ENCODE data around the gene ZRANB1.

The ZRANB1 gene

DNA sequence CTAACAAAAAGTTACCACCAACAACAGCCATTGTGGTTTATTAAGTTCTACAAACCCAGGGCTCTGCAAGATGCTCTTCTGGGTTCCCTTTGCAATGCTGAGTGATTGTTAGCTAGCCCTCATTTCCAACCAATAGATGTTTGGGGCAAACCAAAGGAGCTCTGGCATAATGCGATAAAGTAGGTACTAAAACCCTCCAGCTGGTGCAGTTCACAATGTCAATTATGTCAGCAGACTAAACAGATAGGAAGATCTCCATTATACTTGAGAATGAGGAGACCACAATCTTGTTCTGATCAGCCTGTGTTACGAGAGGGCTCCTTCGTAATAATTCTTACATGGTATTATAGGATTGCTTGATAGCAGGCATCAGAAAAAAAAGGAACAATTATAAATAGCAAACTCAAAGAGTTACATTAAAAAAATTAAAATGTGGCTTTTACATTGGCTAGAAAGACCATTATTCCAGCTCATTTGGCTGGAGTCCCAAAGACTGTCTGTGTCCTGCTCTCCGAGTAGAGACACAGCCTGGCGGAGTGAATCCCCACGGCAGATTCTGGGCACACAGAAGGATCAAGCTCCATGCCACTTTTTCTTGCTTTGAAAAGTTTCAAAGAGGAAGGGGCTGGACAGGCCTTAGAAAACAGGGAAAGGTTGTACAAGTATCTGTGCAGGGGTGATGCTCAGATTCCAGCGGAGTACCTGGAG lies 93.8 kb downstream of the ZRANB1 start:
- no peak for DNase-seq (ENCODE audit: low read depth)

GRCh38 chr10:125037145-125037877 lies 95.4 kb downstream of the ZRANB1 start:
- no peak for DNase-seq (ENCODE audit: low read depth)
